Stimulated activated CD8-positive, alpha-beta memory T cell treated with anti-CD3 and anti-CD28 coated beads, Interleukin-4, amount 100 ng/mL, for 4 hours (primary cell): ENCODE results near the gene HTT.

Experiments used
- DNase-seq, 2 donors: peaks; one replicate each; pipeline ENCODE4 v3.0.0-alpha.2; 2020; ENCODE audit warnings: low read depth in 2 of 2, low spot score in 1 of 2

The HTT gene

DNA sequence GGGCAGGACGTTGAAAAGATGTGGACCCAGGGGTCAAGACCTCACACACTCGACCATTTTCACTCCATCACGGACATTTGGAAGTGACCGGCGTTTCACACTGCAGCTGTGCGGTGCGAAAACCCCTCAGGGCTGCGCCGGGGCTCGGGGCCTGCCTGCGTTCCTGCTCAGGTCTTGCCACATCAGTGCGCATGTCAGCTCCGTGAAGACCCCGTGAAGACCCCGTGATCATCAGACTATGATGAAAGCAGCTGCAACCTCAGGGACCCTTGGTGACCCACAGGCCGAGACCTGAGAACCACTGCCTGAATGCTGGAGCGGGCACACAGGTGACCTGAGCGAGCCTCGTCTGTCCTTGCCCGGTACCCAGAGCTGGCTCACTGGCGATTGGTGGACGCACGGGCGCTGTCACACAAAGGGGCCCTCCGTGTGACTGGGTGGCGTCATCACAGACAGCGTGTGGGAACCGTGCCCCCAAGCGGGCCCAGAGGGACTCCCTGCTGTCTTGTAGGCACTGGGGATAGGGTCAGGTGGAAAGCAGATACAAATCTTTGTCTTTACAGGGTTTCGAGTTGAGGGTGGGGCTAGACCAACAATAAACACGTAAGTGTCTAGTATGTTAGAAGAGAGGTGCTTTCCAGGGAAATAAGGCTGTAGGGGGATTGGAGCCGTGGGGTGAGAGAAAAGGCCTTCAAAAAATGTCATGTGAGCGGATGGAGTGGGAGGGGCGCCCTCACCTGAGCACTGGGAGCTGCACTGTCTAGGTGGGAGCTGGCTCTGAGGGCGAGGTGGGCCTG is 187.1 kb downstream of the HTT start:
- DNase-seq = no peak

DNA sequence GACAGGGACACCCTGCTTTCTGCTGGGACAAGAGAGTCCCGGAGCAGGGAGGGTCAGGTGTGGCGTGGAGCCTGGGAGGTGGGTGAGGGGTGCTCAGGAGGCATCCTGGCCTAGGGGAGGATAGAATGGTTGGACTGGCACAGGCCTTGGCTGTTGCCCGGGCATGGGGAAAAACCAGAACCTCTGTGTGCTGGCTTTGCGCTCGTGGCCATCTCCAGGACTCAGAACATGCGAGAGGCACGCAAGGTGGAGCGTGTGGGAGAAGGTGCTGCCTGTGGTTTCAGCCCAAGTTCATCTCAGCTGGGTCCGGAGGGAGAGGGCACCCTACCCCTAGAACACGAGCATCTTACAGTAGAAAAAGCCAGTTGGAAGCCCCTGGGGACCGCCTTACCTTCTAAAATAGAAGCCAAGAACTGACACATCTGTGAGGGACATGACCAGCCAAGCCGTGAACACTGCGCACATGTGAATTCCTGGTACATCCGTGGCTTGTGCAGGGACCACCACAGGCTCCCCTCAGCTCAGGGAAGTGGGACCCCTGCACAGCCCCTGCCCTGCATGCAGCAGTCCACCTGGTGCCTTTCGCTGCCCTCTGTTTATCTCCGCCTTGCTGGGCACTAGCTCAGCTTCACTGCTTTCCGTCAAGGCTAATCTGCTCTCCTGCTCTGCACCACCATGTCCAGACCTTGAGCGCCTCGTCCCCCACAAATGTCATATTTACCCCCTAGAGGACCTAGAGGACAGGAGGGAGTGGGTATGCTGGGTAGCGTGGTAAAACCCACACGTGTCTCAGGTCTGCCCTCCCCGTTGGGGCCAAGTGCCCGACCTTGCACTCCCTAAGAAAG is 187.9 kb downstream of the HTT start:
- no peak for DNase-seq

DNA sequence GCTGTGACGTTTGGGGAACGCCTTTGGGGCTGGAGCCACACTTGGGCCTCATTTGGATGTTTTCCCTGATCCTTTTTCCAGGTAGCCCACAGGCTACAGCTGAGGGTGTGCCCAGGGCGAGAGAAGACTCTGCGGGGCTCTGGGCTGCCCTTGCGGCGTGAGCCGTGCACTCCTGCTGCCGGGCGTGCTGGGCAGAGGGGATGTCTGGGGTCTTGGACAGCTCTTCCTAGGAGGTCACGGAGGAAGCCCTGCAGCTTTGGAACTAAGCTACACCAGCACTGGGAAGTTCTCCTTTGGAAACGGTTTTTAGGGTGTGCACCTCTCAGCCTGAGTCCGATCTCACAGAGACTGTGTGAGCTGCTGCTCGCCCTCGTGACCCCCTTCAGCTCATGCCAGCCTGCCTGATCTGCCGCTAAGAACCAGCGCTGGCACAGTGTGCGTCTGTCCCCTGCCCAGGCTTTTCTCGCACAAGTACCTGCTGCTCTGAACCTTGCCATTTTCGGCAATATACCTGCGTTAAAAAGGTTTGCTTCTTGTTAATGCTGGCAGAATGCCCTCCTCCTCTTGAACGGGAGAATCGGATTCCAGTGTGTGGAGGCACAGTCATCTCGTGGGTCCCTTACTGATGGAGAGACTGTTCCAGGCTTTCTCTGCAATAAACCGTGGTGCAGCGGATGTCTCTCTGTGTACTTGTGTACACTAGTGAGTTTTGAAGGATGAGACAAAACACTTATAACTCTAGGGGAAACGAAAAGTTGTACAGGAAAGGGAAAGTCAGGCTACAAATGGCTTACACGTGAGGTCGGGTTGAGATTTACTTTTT is 188.8 kb downstream of the HTT start:
- no peak for DNase-seq

DNA sequence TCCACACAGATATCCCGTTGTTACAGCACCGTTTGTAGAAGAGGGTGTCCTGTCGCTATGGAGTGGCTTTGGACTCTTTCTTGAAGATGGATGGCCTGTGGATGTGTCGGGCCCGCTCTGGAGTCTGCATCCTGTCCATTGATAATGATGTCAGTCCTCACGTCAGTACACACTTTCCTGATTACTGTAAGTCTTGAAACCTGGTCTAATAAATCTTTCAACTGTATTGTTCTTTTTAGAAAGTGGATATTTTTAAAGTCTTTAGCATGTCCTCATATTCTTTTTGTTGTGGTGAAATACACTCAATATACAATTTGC is 189.4 kb downstream of the HTT start:
- no peak for DNase-seq

DNA sequence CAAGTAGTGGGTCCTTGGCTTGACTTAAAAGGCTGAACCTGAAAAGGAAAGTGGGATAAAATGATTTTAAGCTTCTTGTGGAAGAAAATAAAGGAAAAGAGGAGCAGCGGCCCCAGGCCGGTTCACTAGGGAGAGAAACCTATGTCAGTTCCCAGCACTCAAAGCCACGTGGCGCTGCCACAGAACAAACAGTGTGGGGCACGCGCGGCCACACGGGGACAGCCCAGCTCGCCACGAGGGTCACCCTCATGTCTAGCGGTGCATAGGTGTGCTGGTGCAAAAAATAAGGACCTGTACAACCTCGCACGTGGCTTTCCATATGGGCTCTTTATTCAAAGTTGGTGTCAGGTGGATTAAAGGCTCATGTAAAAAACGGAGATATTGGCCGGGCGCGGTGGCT is 191.6 kb downstream of the HTT start:
- no peak for DNase-seq

DNA sequence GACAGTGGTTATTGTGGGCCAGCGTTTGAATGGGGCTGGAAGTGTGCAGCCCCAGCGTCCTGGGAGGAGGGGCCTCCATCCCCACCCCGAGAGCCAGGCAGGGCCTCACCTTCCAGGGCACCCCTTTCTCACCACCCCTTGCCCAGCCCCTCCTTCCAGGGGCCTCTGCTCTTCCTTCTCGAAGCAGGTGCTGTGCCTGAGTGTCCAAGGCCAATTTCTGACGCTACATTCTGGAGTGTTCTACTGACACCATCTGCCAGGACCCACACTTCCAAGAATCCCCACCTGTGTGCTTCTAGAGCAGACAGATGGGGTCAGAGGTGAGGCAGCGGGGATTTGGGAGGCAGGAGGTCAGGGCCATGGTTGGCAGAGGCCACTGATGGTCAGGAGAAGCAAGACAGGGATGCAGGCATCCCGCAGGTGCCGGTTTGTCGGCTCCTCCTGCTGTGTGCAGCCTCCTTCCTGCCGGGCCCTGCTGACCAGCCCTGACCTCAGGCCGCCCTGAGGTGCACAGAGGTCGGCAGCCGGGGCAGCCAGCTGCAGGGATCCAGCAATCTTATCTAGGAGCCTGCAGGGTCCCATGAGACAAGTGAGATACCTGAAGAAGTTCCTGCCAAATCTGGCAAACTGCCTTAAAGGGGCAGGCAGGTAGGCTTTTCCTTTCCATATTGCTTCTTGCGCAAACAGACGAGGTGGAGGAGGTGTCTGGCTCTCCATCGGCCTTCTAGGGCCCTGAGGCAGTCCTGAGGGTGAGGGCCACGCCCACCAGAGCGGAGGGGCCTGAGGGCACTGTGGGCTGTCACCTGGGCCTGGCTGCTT is 193.3 kb downstream of the HTT start:
- no peak for DNase-seq

DNA sequence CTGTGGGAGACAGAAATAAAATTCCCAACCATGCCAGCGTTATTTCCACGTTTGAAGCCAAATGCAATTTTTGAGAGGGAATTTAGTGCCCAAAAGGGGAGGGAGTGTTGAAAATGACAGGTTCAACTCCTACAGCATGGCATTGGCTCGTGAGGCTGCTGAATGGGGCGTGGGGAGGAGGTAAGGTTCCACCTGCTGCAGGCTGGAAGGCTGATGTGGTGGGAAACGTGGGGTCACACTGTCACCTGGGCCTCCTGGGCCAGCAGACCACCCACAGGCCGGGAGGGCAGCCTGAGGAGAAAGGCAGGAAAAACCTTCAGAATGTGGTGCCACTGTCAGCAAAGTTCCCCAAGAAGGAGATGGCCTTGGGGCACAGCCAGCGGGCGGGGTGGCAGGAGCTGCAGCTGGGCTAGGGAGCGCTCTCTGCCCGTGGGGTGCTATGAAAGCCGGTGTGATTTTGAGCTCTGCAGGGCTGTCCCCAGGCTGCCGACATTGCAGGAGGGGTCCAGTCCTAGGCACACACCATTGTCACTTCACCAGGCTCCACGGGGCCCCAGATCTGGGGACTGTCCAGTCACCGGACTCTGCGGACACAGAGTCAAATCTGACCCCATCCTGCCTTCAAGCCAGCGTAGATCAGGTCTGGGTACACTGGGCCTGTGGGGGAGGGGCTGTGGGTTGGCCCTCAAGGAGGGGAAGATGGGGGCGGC is 194.1 kb downstream of the HTT start:
- no peak for DNase-seq

DNA sequence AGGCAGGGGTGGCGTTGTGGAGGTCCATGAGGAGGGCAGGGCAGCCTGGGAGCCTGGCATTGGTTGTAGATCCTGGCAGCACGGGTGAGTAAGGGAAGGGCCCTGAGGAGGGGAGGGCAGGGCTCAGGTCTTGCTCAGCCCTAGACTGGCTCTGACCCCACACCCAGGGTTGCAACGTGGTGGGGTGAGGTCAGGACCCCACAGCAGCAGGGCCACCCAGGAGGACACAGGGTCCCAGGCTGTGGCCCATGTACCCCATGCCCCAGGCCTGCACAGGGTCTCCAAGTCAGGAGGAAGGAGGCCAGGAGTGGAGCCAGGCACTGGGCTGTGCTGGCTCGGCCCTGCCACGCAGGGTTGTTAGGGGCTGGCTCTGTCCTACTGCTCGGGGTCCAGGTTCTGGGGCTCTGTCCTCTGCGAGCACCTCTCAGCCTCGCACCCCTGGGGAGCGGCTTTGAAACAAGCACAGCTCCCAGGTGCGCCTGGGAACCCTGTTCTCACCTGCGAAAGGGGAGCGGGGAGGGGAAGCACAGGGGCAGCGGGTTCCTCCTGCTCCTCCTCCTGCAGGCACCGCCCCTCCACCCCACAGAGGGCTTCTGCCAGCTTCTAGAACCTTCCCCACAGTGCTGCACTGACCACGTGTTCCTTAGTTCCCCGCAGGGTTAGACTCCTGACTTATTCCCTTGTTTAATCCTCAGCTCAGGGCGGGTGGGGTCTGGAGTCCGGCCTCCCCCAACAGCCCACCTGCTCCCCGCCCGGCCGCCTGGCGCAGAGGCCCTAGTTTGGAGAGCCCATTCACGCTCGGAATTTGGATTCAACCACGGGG is 194.8 kb downstream of the HTT start:
- no peak for DNase-seq

DNA sequence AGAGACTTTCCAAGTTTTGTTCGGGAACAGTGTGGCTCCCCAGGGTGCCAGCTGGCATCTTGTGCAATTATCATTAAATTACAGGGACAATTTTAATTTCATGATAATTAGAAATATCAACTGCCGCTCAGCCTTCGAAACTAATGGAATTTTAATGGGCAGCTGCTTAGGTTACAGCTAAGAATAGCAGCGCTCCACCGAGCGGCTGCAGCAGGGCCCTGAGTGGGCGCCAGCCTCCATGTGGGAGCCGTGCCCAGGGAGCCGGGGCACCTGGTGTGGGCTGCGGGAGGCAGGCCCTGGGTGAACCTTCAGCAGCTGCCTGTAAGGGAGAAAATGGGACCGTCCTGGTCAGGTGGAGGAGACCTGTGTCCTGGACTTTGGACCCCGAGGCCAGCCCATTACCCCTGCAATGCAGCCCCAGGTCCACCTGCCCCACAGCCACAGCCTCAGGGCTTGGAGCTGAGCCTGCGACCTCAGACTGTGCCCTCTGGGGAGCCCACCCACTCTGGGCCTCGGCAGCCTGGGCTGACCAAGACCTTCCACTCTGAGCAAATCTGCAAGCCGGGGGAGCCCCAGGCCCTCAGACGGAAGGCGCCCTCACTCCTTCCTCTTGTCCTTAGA is 195.6 kb downstream of the HTT start:
- DNase-seq = no peak

DNA sequence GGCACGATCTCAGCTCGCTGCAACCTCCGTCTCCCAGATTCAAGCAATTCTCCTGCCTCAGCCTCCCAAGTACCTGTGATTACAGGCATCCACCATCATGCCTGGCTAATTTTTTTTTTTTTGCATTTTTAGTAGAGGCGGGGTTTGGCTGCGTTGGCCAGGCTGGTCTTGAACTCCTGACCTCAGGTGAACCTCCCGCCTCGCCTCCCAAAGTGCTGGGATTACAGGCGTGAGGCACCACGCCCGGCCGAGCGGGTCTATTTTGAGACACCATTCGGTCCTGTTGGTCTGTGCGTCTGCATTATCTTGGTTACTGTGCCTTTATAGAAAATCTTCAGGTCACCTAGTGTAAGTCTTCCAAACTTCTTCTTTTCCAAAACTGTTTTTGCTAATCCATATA is 196.7 kb downstream of the HTT start:
- DNase-seq = no peak

DNA sequence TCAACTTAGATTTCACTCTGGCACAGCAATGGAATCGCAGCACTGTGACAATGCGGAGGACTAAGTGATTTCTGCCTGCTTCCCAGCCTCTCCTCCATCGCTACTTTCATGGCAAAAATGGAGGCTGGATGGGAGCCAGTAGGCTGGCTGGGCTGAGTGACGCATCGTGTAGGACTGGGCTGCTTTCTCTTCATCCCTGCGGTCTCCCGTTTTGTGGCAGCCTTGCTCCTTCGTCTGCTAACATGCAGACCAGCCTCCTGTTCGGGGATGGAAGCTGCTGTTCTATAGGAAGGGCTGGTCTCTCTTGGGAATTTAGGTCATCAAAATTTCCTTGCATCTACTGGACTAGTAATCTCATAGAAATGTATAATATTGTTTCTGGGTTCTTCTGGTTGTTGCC is 202.5 kb downstream of the HTT start:
- no peak for DNase-seq

DNA sequence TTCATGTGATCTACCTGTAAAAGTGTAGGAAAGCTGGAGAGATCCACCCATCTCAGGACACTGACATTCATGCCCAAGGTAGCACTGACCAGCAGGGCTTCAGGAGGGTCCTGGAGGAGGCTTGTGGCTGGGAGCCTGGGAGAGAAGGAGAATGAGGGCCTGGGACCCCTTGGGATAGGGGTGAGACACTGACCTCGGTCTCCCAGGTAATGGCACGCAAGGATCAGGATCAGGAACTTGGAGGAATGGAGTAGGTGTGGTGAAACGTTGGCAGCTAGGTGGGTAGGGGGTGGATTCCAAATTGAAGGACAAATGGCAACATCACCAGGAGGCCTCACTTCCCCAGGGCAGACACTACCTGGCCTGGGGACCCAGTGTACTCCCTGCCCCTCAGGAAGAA is 206.0 kb downstream of the HTT start:
- DNase-seq = no peak

DNA sequence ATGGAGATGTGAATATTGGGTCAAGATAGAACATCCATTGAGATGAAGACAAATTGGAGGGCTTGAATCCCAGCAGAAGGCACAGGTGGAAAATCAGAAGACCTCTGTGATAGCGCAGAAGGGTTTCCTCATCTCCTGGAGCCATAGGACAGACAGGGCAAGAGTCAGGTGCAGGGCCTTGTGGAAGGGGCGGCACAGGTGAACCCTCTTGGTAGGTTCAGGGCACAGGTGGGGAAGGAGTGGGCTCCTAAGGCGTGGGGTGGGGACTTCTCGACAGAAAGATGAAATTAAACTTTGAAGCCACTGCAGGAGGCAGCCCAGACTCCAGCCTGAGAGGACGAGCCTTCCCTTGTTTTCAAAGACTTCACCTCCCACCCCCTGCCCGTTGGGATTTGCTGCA is 209.0 kb downstream of the HTT start:
- DNase-seq = no peak

DNA sequence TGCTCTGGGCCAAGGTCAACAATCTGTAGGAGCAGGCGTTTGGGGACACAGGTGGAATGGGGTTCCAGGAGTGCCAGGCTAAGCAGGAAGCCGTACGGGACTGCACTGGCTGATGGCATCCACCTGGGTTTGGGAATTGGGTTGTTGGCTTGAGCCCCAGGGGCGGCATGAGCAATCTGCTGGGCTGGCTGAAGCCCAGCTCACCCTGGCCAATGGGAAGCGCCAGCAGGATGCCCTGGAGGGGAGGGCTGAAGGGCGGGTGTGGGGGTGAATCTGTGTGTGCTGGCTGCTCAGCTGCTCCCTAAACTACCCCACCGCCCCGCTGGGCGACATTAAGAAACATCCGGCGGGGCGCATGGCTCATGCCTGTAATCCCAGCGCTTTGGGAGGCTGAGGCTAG is 209.4 kb downstream of the HTT start:
- DNase-seq = no peak

DNA sequence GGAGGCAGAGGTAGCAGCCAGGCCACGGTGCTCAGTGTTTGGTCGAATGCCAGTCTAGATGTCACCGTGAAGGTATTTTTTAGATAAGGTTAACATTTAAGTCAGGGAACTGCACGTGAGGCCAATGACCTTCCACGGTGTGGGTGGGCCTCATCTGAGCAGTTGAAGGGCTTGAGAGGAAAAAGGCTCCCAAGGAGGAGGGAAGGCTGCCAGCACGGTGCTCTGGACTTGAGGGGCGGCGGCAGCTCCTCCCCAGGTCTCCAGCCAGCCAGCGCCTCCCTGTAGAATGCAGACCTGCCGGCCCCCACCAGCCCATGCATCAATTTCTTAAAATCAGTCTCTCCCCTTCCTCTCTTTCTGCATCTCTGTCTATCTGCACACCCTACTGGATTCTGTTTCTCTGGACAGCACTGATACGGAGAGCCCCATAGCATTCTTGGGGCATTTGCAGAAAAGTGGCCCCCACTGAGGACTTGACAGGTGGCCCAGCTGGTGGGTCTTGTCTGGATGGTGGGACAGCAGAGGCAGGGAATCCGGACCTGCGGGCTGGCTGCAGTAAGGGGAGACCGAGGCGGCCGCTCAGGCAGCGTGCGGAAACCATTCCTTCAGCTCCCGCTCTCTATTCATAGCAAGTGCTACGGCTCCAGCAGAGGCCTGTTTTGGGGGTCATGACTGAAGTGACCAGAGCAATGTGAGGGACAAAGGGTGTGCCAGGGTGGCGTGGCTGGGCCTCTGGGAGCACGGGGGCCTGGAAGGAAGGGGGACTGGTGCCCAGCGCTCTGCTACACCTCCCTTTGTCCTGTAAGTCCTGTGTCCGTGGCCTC is 210.5 kb downstream of the HTT start:
- no peak for DNase-seq

DNA sequence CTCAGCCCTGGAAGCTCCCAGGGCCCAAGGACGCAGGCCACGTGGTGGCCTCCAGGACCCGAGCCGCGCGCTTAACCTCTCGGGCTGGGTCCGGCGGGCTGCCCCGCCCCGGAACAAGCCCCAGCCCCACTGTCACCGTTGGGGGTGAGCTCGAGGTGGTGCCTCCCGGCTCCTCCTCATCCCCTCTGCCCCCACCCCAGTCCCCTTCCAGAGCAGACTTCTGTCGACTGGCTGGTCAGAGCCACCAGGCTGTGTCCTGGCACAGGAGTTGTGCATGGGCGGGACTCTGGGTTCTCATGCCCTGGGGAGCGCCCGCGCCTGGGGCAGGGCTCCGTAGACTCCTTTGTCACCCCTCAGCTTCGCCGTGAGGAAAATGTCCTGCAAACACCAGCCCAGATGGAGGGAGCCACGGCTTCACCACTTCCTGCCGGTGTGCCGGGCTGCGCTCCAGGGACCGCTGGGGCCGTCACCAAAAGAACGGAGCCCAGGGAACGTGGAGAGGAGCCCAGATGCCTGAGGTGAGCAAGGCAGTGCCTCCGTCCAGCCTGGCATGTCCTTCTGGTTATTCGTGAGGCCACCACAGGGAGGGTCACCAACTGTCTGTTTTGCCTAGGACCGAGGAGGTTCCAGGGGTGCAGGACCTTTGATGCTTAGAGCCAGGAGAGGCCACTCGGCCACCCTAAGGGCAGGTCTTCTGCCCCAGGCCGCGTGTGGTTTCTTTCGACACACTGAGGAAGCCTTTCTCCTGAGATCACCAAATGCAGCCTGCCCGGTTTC is 211.3 kb downstream of the HTT start:
- no peak for DNase-seq
